ENCODE results near the gene TEKTIP1.

DNA sequence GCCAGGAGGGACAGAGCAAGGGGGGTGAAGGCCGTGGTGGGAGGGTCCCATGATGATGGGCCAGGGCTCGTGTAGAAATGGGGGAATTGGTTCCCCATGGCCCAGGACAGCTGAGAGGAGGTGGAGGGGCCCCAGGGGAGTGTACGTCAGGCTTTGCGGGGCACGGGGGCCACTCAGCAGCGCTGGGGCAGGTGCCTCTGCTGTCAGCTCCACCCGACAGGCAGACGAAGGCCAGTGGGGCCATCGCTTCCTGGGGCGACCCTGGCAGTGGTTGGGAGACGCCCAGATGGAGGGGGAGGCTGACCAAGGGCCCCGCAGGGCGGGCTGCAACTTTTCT, 1.9 kb upstream of the TEKTIP1 start:
- no peak for TF ChIP-seq ZNF696 (CRISPR knock-in tag; conservative IDR thresholded peaks at IDR 0.05)
- no peak for TF ChIP-seq NR2C1 (IDR thresholded peaks at IDR 0.05)
- TF ChIP-seq NR2C1 (tag; IDR thresholded peaks at IDR 0.05), result no peak
- TF ChIP-seq, protein P1, sequence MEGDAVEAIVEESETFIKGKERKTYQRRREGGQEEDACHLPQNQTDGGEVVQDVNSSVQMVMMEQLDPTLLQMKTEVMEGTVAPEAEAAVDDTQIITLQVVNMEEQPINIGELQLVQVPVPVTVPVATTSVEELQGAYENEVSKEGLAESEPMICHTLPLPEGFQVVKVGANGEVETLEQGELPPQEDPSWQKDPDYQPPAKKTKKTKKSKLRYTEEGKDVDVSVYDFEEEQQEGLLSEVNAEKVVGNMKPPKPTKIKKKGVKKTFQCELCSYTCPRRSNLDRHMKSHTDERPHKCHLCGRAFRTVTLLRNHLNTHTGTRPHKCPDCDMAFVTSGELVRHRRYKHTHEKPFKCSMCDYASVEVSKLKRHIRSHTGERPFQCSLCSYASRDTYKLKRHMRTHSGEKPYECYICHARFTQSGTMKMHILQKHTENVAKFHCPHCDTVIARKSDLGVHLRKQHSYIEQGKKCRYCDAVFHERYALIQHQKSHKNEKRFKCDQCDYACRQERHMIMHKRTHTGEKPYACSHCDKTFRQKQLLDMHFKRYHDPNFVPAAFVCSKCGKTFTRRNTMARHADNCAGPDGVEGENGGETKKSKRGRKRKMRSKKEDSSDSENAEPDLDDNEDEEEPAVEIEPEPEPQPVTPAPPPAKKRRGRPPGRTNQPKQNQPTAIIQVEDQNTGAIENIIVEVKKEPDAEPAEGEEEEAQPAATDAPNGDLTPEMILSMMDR (IDR thresholded peaks at IDR 0.05 in 2 of 3, conservative IDR thresholded peaks at IDR 0.05 in 1 of 3; ENCODE audit: insufficient read depth in 2 of 3, low read depth in 1 of 3, low read length in 3 of 3), result no peak
- TF ChIP-seq ZNF444 (CRISPR knock-in tag; IDR thresholded peaks at IDR 0.05), result no peak
- no peak for TF ChIP-seq POLR2AphosphoS5 (IDR thresholded peaks at IDR 0.05; ENCODE audit: control insufficient read depth, insufficient read depth, low read depth, low read length)
- TF ChIP-seq CEBPG (CRISPR knock-in tag; IDR thresholded peaks at IDR 0.05), result no peak
- TF ChIP-seq CEBPG (tag; conservative IDR thresholded peaks at IDR 0.05 in 1 of 2, IDR thresholded peaks at IDR 0.05 in 1 of 2), result no peak
- no peak for TF ChIP-seq EZH2 (IDR thresholded peaks at IDR 0.05; ENCODE audit: borderline replicate concordance, low read depth, low read length)
- TF ChIP-seq, protein P2, sequence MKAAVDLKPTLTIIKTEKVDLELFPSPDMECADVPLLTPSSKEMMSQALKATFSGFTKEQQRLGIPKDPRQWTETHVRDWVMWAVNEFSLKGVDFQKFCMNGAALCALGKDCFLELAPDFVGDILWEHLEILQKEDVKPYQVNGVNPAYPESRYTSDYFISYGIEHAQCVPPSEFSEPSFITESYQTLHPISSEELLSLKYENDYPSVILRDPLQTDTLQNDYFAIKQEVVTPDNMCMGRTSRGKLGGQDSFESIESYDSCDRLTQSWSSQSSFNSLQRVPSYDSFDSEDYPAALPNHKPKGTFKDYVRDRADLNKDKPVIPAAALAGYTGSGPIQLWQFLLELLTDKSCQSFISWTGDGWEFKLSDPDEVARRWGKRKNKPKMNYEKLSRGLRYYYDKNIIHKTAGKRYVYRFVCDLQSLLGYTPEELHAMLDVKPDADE (conservative IDR thresholded peaks at IDR 0.05; ENCODE audit: control insufficient read depth, low read depth, low read length), result no peak
- TF ChIP-seq, protein P3, sequence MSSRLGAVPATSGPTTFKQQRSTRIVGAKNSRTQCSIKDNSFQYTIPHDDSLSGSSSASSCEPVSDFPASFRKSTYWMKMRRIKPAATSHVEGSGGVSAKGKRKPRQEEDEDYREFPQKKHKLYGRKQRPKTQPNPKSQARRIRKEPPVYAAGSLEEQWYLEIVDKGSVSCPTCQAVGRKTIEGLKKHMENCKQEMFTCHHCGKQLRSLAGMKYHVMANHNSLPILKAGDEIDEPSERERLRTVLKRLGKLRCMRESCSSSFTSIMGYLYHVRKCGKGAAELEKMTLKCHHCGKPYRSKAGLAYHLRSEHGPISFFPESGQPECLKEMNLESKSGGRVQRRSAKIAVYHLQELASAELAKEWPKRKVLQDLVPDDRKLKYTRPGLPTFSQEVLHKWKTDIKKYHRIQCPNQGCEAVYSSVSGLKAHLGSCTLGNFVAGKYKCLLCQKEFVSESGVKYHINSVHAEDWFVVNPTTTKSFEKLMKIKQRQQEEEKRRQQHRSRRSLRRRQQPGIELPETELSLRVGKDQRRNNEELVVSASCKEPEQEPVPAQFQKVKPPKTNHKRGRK (tag; IDR thresholded peaks at IDR 0.05), result no peak

All from K562 (cell line).